HCT116 (cell line): ENCODE data around the gene CD99L2.

Experiments used
- CEBPB ChIP-seq: IDR thresholded peaks from 2 replicates; pipeline ENCODE4 v1.6.1; 2012; ENCODE audit warnings: low read depth
- POLR2A ChIP-seq: IDR thresholded peaks from 2 replicates; pipeline ENCODE4 v1.7.0; 2011; ENCODE audit warnings: borderline replicate concordance; ENCODE audit not compliant: insufficient read depth, insufficient read length; ENCODE audit errors: extremely low read depth
- TF ChIP-seq, protein P1 (sequence below): IDR thresholded peaks from 2 replicates; pipeline ENCODE4 v1.6.1; 2012
- TF ChIP-seq, protein P2 (sequence below), 3 experiments: fragments of 200-600 bp in 1 of 3; sonication (generic) in 1 of 3; IDR thresholded peaks in 2 of 3; conservative IDR thresholded peaks in 1 of 3; 2 replicates each; pipeline ENCODE4 v1.5.1; 2012 to 2017; ENCODE audit warnings: low read depth in 2 of 3, low read length in 2 of 3, antibody characterized with exemption in 1 of 3, borderline replicate concordance in 1 of 3, control low read depth in 1 of 3, mild to moderate bottlenecking in 1 of 3, mixed read lengths in 1 of 3, mixed run types in 1 of 3, moderate library complexity in 1 of 3; ENCODE audit not compliant: insufficient read depth in 1 of 3
- TF ChIP-seq, protein P3 (sequence below): IDR thresholded peaks from 2 replicates; pipeline ENCODE4 v1.6.1; 2012; ENCODE audit warnings: low read depth

DNA sequence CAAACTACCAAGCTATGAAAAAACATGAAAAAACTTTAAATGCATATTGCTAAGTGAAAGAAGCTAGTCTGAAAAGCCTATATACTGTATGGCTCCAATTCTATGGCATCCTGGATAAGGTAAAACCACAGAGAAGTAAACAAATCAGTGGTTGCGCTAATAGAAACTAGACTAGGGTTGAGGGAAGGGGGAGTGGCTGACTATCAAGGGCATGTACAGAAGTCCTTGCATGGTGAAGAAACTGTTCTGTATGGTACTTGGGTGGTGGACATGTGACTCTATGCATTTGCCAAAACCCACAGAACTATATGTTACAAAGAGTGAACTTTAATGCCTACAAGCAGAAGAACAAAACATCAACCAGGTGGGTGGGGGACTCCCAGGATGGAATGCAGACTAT, 108.4 kb downstream of the CD99L2 start:
- TF ChIP-seq, protein P1, sequence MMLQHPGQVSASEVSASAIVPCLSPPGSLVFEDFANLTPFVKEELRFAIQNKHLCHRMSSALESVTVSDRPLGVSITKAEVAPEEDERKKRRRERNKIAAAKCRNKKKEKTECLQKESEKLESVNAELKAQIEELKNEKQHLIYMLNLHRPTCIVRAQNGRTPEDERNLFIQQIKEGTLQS, result no peak
- TF ChIP-seq, protein P2, sequence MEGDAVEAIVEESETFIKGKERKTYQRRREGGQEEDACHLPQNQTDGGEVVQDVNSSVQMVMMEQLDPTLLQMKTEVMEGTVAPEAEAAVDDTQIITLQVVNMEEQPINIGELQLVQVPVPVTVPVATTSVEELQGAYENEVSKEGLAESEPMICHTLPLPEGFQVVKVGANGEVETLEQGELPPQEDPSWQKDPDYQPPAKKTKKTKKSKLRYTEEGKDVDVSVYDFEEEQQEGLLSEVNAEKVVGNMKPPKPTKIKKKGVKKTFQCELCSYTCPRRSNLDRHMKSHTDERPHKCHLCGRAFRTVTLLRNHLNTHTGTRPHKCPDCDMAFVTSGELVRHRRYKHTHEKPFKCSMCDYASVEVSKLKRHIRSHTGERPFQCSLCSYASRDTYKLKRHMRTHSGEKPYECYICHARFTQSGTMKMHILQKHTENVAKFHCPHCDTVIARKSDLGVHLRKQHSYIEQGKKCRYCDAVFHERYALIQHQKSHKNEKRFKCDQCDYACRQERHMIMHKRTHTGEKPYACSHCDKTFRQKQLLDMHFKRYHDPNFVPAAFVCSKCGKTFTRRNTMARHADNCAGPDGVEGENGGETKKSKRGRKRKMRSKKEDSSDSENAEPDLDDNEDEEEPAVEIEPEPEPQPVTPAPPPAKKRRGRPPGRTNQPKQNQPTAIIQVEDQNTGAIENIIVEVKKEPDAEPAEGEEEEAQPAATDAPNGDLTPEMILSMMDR (IDR thresholded peaks at IDR 0.05 in 2 of 3, conservative IDR thresholded peaks at IDR 0.05 in 1 of 3; ENCODE audit: borderline replicate concordance in 1 of 3, insufficient read depth in 1 of 3, low read depth in 2 of 3, low read length in 2 of 3), result no peak
- TF ChIP-seq, protein P3, sequence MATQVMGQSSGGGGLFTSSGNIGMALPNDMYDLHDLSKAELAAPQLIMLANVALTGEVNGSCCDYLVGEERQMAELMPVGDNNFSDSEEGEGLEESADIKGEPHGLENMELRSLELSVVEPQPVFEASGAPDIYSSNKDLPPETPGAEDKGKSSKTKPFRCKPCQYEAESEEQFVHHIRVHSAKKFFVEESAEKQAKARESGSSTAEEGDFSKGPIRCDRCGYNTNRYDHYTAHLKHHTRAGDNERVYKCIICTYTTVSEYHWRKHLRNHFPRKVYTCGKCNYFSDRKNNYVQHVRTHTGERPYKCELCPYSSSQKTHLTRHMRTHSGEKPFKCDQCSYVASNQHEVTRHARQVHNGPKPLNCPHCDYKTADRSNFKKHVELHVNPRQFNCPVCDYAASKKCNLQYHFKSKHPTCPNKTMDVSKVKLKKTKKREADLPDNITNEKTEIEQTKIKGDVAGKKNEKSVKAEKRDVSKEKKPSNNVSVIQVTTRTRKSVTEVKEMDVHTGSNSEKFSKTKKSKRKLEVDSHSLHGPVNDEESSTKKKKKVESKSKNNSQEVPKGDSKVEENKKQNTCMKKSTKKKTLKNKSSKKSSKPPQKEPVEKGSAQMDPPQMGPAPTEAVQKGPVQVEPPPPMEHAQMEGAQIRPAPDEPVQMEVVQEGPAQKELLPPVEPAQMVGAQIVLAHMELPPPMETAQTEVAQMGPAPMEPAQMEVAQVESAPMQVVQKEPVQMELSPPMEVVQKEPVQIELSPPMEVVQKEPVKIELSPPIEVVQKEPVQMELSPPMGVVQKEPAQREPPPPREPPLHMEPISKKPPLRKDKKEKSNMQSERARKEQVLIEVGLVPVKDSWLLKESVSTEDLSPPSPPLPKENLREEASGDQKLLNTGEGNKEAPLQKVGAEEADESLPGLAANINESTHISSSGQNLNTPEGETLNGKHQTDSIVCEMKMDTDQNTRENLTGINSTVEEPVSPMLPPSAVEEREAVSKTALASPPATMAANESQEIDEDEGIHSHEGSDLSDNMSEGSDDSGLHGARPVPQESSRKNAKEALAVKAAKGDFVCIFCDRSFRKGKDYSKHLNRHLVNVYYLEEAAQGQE, result no peak
- TF ChIP-seq POLR2A (no peak), CEBPB (no peak)
